H9 (cell line): ENCODE measurements around the gene MAST4. TPM values are rescaled to one million over a fixed set of nuclear protein-coding genes. Genes with fewer than 3 reads are reported as not detected.

Experiments used
- DNase-seq: peaks from one replicate; pipeline ENCODE4 v3.0.0-alpha.2; 2017
- H2AFZ ChIP-seq: one replicate; pipeline ENCODE4 v1.6.1; 2013; ENCODE audit warnings: mild to moderate bottlenecking, low read length, control low read depth, moderate library complexity
- H2AK5ac ChIP-seq: 2 replicates; pipeline ENCODE4 v1.6.1; 2013; ENCODE audit warnings: low read length, control low read depth, mixed read lengths; ENCODE audit not compliant: insufficient read length
- H2BK120ac ChIP-seq: one replicate; pipeline ENCODE4 v1.6.1; 2013; ENCODE audit warnings: low read depth, mild to moderate bottlenecking, low read length, control low read depth, inconsistent platforms; ENCODE audit not compliant: poor library complexity, severe bottlenecking
- H2BK12ac ChIP-seq: 2 replicates; pipeline ENCODE4 v1.6.1; 2013; ENCODE audit warnings: low read length, control low read depth, mixed read lengths, low read depth; ENCODE audit not compliant: insufficient read length
- H2BK15ac ChIP-seq: 2 replicates; pipeline ENCODE4 v1.6.1; 2013; ENCODE audit warnings: low read depth, low read length, control low read depth
- H2BK20ac ChIP-seq: one replicate; pipeline ENCODE4 v1.6.1; 2013; ENCODE audit warnings: low read depth, mild to moderate bottlenecking, low read length, control low read depth, inconsistent platforms; ENCODE audit not compliant: poor library complexity, severe bottlenecking
- H2BK5ac ChIP-seq: 2 replicates; pipeline ENCODE4 v1.6.1; 2013; ENCODE audit warnings: low read length, control low read depth, mixed read lengths; ENCODE audit not compliant: insufficient read length
- H3K14ac ChIP-seq: 2 replicates; pipeline ENCODE4 v1.6.1; 2013; ENCODE audit warnings: low read length, control low read depth; ENCODE audit not compliant: insufficient read depth
- H3K18ac ChIP-seq: 2 replicates; pipeline ENCODE4 v1.6.1; 2013; ENCODE audit warnings: low read depth, mild to moderate bottlenecking, mixed read lengths, low read length, control low read depth; ENCODE audit not compliant: insufficient read length
- H3K23ac ChIP-seq: 2 replicates; pipeline ENCODE4 v1.6.1; 2013; ENCODE audit warnings: low read length, control low read depth, mixed read lengths, low read depth; ENCODE audit not compliant: insufficient read length
- H3K23me2 ChIP-seq: 2 replicates; pipeline ENCODE4 v1.6.1; 2013; ENCODE audit warnings: low read depth, mild to moderate bottlenecking, mixed read lengths, low read length, control low read depth; ENCODE audit not compliant: insufficient read length, poor library complexity, severe bottlenecking
- H3K27ac ChIP-seq: 2 replicates; pipeline ENCODE4 v1.5.1; 2013; ENCODE audit warnings: low read length, control low read depth, mixed read lengths, low read depth; ENCODE audit not compliant: insufficient read length
- H3K27me3 ChIP-seq: 2 replicates; pipeline ENCODE4 v1.6.1; 2013; ENCODE audit warnings: low read length, control low read depth, inconsistent platforms; ENCODE audit not compliant: insufficient read depth
- H3K4ac ChIP-seq: 2 replicates; pipeline ENCODE4 v1.6.1; 2013; ENCODE audit warnings: low read depth, mild to moderate bottlenecking, control low read depth, inconsistent platforms, low read length, moderate library complexity
- H3K4me1 ChIP-seq: 2 replicates; pipeline ENCODE4 v1.6.1; 2013; ENCODE audit warnings: low read length, control low read depth, inconsistent platforms; ENCODE audit not compliant: insufficient read depth
- H3K4me2 ChIP-seq: 2 replicates; pipeline ENCODE4 v1.6.1; 2013; ENCODE audit warnings: low read length, control low read depth, mixed read lengths; ENCODE audit not compliant: insufficient read length, insufficient read depth
- H3K56ac ChIP-seq: 2 replicates; pipeline ENCODE4 v1.6.1; 2013; ENCODE audit warnings: low read depth, mild to moderate bottlenecking, mixed read lengths, low read length, control low read depth; ENCODE audit not compliant: insufficient read length
- H3K79me1 ChIP-seq: 2 replicates; pipeline ENCODE4 v1.6.1; 2013; ENCODE audit warnings: low read depth, mild to moderate bottlenecking, moderate library complexity, low read length, control low read depth, inconsistent platforms; ENCODE audit not compliant: insufficient read depth, poor library complexity, severe bottlenecking
- H3K79me2 ChIP-seq: 2 replicates; pipeline ENCODE4 v1.6.1; 2013; ENCODE audit warnings: low read length, control low read depth, inconsistent platforms; ENCODE audit not compliant: insufficient read depth
- H3K9ac ChIP-seq: 2 replicates; pipeline ENCODE4 v1.6.1; 2013; ENCODE audit warnings: low read length, control low read depth, mixed read lengths; ENCODE audit not compliant: insufficient read length; ENCODE audit errors: extremely low read depth
- H3K9me3 ChIP-seq: one replicate; pipeline ENCODE4 v1.6.1; 2013; ENCODE audit warnings: low read depth, low read length, inconsistent platforms; ENCODE audit not compliant: control insufficient read depth
- H3T11ph ChIP-seq: one replicate; pipeline ENCODE4 v1.6.1; 2013; ENCODE audit warnings: mild to moderate bottlenecking, low read length, control low read depth, inconsistent platforms
- H4K20me1 ChIP-seq: one replicate; pipeline ENCODE4 v1.6.1; 2013; ENCODE audit not compliant: control insufficient read depth, insufficient read length, insufficient read depth
- H4K5ac ChIP-seq: 2 replicates; pipeline ENCODE4 v1.6.1; 2013; ENCODE audit warnings: low read depth, mild to moderate bottlenecking, mixed read lengths, low read length, control low read depth; ENCODE audit not compliant: insufficient read length
- H4K8ac ChIP-seq: replicated peaks from 2 replicates; pipeline ENCODE4 v1.6.1; 2013; ENCODE audit warnings: low read length, control low read depth, mixed read lengths, low read depth; ENCODE audit not compliant: insufficient read length
- H4K91ac ChIP-seq: 2 replicates; pipeline ENCODE4 v1.6.1; 2013; ENCODE audit warnings: low read depth, mild to moderate bottlenecking, moderate library complexity, mixed read lengths, low read length, control low read depth; ENCODE audit not compliant: insufficient read length
- H3K27ac Mint-ChIP-seq, 3 experiments: 2 replicates in 2 of 3; 3 replicates in 1 of 3; pipeline ENCODE4 v1.8.0; 2020 to 2021; ENCODE audit warnings: mixed read lengths in 3 of 3, mild to moderate bottlenecking in 1 of 3, moderate library complexity in 1 of 3
- H3K27me3 Mint-ChIP-seq: 2 replicates; pipeline ENCODE4 v1.8.0; 2021; ENCODE audit warnings: low read depth, mild to moderate bottlenecking, moderate library complexity, mixed read lengths
- H3K36me3 Mint-ChIP-seq, 3 experiments: 2 replicates in 2 of 3; 3 replicates in 1 of 3; pipeline ENCODE4 v1.8.0; 2020 to 2021; ENCODE audit warnings: low read depth in 3 of 3, mixed read lengths in 3 of 3; ENCODE audit not compliant: insufficient read depth in 1 of 3
- H3K4me1 Mint-ChIP-seq, 2 experiments: 2 replicates each; pipeline ENCODE4 v1.8.0; 2020; ENCODE audit warnings: mixed read lengths in 2 of 2
- H3K4me3 Mint-ChIP-seq, 2 experiments: 2 replicates in 1 of 2; 3 replicates in 1 of 2; pipeline ENCODE4 v1.8.0; 2020 to 2021; ENCODE audit warnings: mild to moderate bottlenecking in 2 of 2, mixed read lengths in 2 of 2, moderate library complexity in 1 of 2
- H3K9me3 Mint-ChIP-seq, 2 experiments: 2 replicates in 1 of 2; 3 replicates in 1 of 2; pipeline ENCODE4 v1.8.0; 2020; ENCODE audit warnings: mild to moderate bottlenecking in 2 of 2, mixed read lengths in 2 of 2, moderate library complexity in 1 of 2
- CTCF ChIP-seq: fragments of 200-600 bp; sonication (generic); conservative IDR thresholded peaks from 3 replicates; pipeline ENCODE4 v1.8.0; 2021; ENCODE audit warnings: antibody characterized with exemption, mild to moderate bottlenecking
- WGBS: extraction: QIAGEN DNeasy Blood & Tissue Kit; methylation state at CpG from one replicate; pipeline ENCODE4 v1.1.7; 2013; ENCODE audit warnings: missing lambda C conversion rate, low lambda C conversion rate, mixed read lengths; ENCODE audit not compliant: insufficient read length; ENCODE audit errors: extremely low coverage; 5-methylcytosine and 5-hydroxymethylcytosine counted together
- total RNA-seq: library from RNA; stranded (reverse); gene quantifications from 2 replicates; pipeline ENCODE4 v1.2.1, GENCODE V29; 2021

Gene MAST4
- total RNA-seq, 1 experiment from 2014 or later: 3.7 TPM

GRCh38 chr5:66922881-66923280, 326.7 kb downstream of the MAST4 start:
- H2BK12ac ChIP-seq: no peak overlapping the region
- H3K14ac ChIP-seq: no peak overlapping the region
- H4K20me1 ChIP-seq: no peaks in the 10 kb centered on the region
- no peaks in the 10 kb centered on the region for H3K36me3 Mint-ChIP-seq
- H3K9me3 Mint-ChIP-seq: no peaks in the 10 kb centered on the region; a peak in 1 of 5 replicates
- no peak overlapping the region for H3K4me2 ChIP-seq
- no peak overlapping the region for H3K23ac ChIP-seq
- no peak overlapping the region for H3K4me3 Mint-ChIP-seq
- H3K27me3 ChIP-seq: no peaks in the 10 kb centered on the region
- no peaks in the 10 kb centered on the region for H3K4me1 ChIP-seq
- H3K18ac ChIP-seq: no peak overlapping the region
- H3K27ac Mint-ChIP-seq: no peak overlapping the region
- no peak for TF ChIP-seq CTCF
- no peak overlapping the region for H2BK20ac ChIP-seq
- no peak overlapping the region for H3K27ac ChIP-seq
- H4K91ac ChIP-seq: no peak overlapping the region
- no peak overlapping the region for H4K8ac ChIP-seq
- H3K56ac ChIP-seq: no peak overlapping the region
- no peak overlapping the region for H2AFZ ChIP-seq
- no peak overlapping the region for H2BK5ac ChIP-seq
- no CpG with 5 or more reads among the region's 5 CpGs for WGBS
- DNase-seq: no peak
- H3K23me2 ChIP-seq: no peaks in the 10 kb centered on the region
- H3K4me1 Mint-ChIP-seq: no peaks in the 10 kb centered on the region
- H3T11ph ChIP-seq: no peak overlapping the region
- no peak overlapping the region for H3K9ac ChIP-seq
- H2BK120ac ChIP-seq: no peak overlapping the region
- H2AK5ac ChIP-seq: no peak overlapping the region
- no peaks in the 10 kb centered on the region for H3K9me3 ChIP-seq
- no peak overlapping the region for H3K4ac ChIP-seq
- H2BK15ac ChIP-seq: no peak overlapping the region
- H3K79me2 ChIP-seq: no peaks in the 10 kb centered on the region
- H3K79me1 ChIP-seq: no peaks in the 10 kb centered on the region
- no peak overlapping the region for H4K5ac ChIP-seq
- no peaks in the 10 kb centered on the region for H3K27me3 Mint-ChIP-seq
